IMR-90 (cell line): ENCODE measurements around the gene SH2D6. TPM values are rescaled to one million over a fixed set of nuclear protein-coding genes. Genes with fewer than 3 reads are reported as not detected.

Experiments
- ATAC-seq: fragments of 200-7000 bp; cut with Tn5 transposase; 2 replicates; pipeline ENCODE4 v1.9.1; 2020; ENCODE audit warnings: low read depth, mild to moderate bottlenecking, moderate library complexity
- BruUV-seq: library from RNA; stranded (reverse); fragments of 400-500 nt; replicated peaks from 2 replicates; lab custom pipeline; 2021; lab: Mats Ljungman, UMichigan
- CTCF ChIA-PET: fragments of 300-600 bp; formaldehyde crosslinking; extraction: SDS; loops from one replicate; lab custom pipeline; 2021; ENCODE audit warnings: antibody characterized with exemption; lab: Yijun Ruan, JAX
- POLR2A ChIA-PET: fragments of 300-600 bp; sonication (Branson Sonifier 250); formaldehyde crosslinking; loops from one replicate; lab custom pipeline; 2022; ENCODE audit warnings: antibody characterized with exemption; ENCODE audit not compliant: unreplicated experiment; lab: Charles Lee
- DNase-seq: peaks from one replicate; pipeline ENCODE4 v3.0.0; 2013
- H2AFZ ChIP-seq: replicated peaks from 2 replicates; pipeline ENCODE3; 2013; ENCODE audit warnings: low read length, mild to moderate bottlenecking; ENCODE audit not compliant: poor library complexity
- H2AK5ac ChIP-seq: 2 replicates; pipeline ENCODE4 v1.6.1; 2013; ENCODE audit warnings: low read depth, low read length, inconsistent platforms
- H2AK9ac ChIP-seq: replicated peaks from 2 replicates; pipeline ENCODE3; 2013; ENCODE audit warnings: mild to moderate bottlenecking, low read depth, low read length, moderate library complexity; ENCODE audit not compliant: poor library complexity
- H2BK120ac ChIP-seq: 2 replicates; pipeline ENCODE4 v1.6.1; 2013; ENCODE audit warnings: low read depth, low read length, inconsistent platforms
- H2BK15ac ChIP-seq: 3 replicates; pipeline ENCODE4 v1.6.1; 2013; ENCODE audit warnings: low read depth, low read length, inconsistent platforms
- H2BK20ac ChIP-seq: 2 replicates; pipeline ENCODE4 v1.6.1; 2013; ENCODE audit warnings: low read depth, mild to moderate bottlenecking, inconsistent platforms, low read length, moderate library complexity
- H2BK5ac ChIP-seq: 2 replicates; pipeline ENCODE4 v1.6.1; 2013; ENCODE audit warnings: mild to moderate bottlenecking, low read depth, low read length, inconsistent platforms; ENCODE audit not compliant: poor library complexity, severe bottlenecking
- H3K14ac ChIP-seq: replicated peaks from 2 replicates; pipeline ENCODE4 v1.6.1; 2013; ENCODE audit warnings: low read depth, low read length, inconsistent platforms
- H3K18ac ChIP-seq: 2 replicates; pipeline ENCODE4 v1.6.1; 2013; ENCODE audit warnings: low read depth, low read length, control low read depth
- H3K23ac ChIP-seq: 2 replicates; pipeline ENCODE4 v1.6.1; 2013; ENCODE audit warnings: low read depth, low read length, inconsistent platforms
- H3K27ac ChIP-seq: 2 replicates; pipeline ENCODE4 v1.5.1; 2013; ENCODE audit warnings: mild to moderate bottlenecking, control low read depth, low read length; ENCODE audit not compliant: insufficient read depth
- H3K27me3 ChIP-seq: 2 replicates; pipeline ENCODE4 v1.6.1; 2013; ENCODE audit warnings: low read length; ENCODE audit not compliant: control insufficient read depth, insufficient read depth
- H3K36me3 ChIP-seq: 2 replicates; pipeline ENCODE4 v1.6.1; 2013; ENCODE audit warnings: low read length, mixed read lengths; ENCODE audit not compliant: control insufficient read depth, insufficient read depth
- H3K4ac ChIP-seq: 2 replicates; pipeline ENCODE4 v1.6.1; 2013; ENCODE audit warnings: low read depth, low read length, inconsistent platforms
- H3K4me1 ChIP-seq: 2 replicates; pipeline ENCODE4 v1.6.1; 2013; ENCODE audit warnings: low read length, mixed read lengths; ENCODE audit not compliant: control insufficient read depth, insufficient read depth
- H3K4me2 ChIP-seq: 2 replicates; pipeline ENCODE4 v1.6.1; 2013; ENCODE audit warnings: low read depth, mild to moderate bottlenecking, control low read depth, low read length, moderate library complexity
- H3K4me3 ChIP-seq: 2 replicates; pipeline ENCODE4 v1.5.1; 2013; ENCODE audit warnings: low read depth, mild to moderate bottlenecking, control low read depth, low read length, moderate library complexity; ENCODE audit not compliant: insufficient read depth
- H3K56ac ChIP-seq: 2 replicates; pipeline ENCODE4 v1.6.1; 2013; ENCODE audit warnings: low read length, inconsistent platforms; ENCODE audit not compliant: insufficient read depth; ENCODE audit errors: extremely low read depth
- H3K79me1 ChIP-seq, 2 experiments: 2 replicates each; pipeline ENCODE4 v1.6.1; 2013; ENCODE audit warnings: low read length in 2 of 2, inconsistent platforms in 1 of 2, low read depth in 1 of 2
- H3K9ac ChIP-seq: 2 replicates; pipeline ENCODE4 v1.6.1; 2013; ENCODE audit warnings: low read depth, low read length, control low read depth
- H3K9me1 ChIP-seq: 2 replicates; pipeline ENCODE4 v1.6.1; 2013; ENCODE audit warnings: low read length, inconsistent platforms; ENCODE audit not compliant: insufficient read depth
- H3K9me3 ChIP-seq: 2 replicates; pipeline ENCODE4 v1.6.1; 2013; ENCODE audit warnings: low read length; ENCODE audit not compliant: control insufficient read depth, insufficient read depth
- H4K20me1 ChIP-seq: 2 replicates; pipeline ENCODE4 v1.6.1; 2013; ENCODE audit warnings: low read length, inconsistent platforms; ENCODE audit not compliant: insufficient read depth
- H4K5ac ChIP-seq: 2 replicates; pipeline ENCODE4 v1.6.1; 2013; ENCODE audit warnings: mild to moderate bottlenecking, low read depth, low read length, control low read depth
- H4K8ac ChIP-seq, 2 experiments: 2 replicates each; pipeline ENCODE4 v1.6.1; 2013; ENCODE audit warnings: low read depth in 2 of 2, low read length in 2 of 2, control low read depth in 1 of 2, inconsistent platforms in 1 of 2
- H4K91ac ChIP-seq: 2 replicates; pipeline ENCODE4 v1.6.1; 2013; ENCODE audit warnings: low read depth, low read length, inconsistent platforms; ENCODE audit not compliant: insufficient read depth
- BHLHE40 ChIP-seq: fragments of 150-350 bp; IDR thresholded peaks from 2 replicates; pipeline ENCODE4 v1.6.1; 2016; ENCODE audit warnings: mild to moderate bottlenecking, low read depth, low read length
- CEBPB ChIP-seq: IDR thresholded peaks from 2 replicates; pipeline ENCODE4 v1.6.1; 2012; ENCODE audit warnings: low read depth, low read length, improper control_type of control experiment
- CHD1 ChIP-seq: IDR thresholded peaks from 2 replicates; pipeline ENCODE4 v1.6.1; 2012; ENCODE audit warnings: low read depth, low read length, improper control_type of control experiment
- MAZ ChIP-seq: IDR thresholded peaks from 2 replicates; pipeline ENCODE4 v1.6.1; 2012; ENCODE audit warnings: low read depth, mild to moderate bottlenecking, low read length, improper control_type of control experiment, moderate library complexity, borderline replicate concordance
- whole genome bisulfite sequencing, 2 experiments: methylation state at CpG; one replicate each; pipeline versions ENCODE4 v1.1.5 to v1.1.7; 2013; ENCODE audit warnings: missing lambda C conversion rate in 2 of 2; ENCODE audit not compliant: insufficient read length in 1 of 2; ENCODE audit errors: extremely low coverage in 2 of 2; 5-methylcytosine and 5-hydroxymethylcytosine counted together
- dilution Hi-C: fragments of 300-500 bp; cut with HindIII; formaldehyde crosslinking; loops from one replicate; pipeline ENCODE4 v1.14.3; 2018; ENCODE audit warnings: low sequenced_read_pairs; ENCODE audit not compliant: unreplicated experiment
- in situ Hi-C: fragments of 300-500 bp; cut with MboI; formaldehyde crosslinking; loops from 3 replicates; pipeline ENCODE4 v1.14.3; 2019; ENCODE audit warnings: low sequenced_read_pairs, inconsistent platforms, mixed read lengths
- intact Hi-C: fragments of 100-400 bp; cut with micrococcal nuclease; formaldehyde crosslinking; loops from 2 replicates; pipeline ENCODE4 v1.10.0; 2022
- polyA plus RNA-seq, 3 experiments: library from polyadenylated mRNA; depleted of rRNA; stranded (reverse); fragments of >200 nt; gene quantifications; 2 replicates each; pipeline ENCODE4 v1.2.3, GENCODE V29; 2012; ENCODE audit warnings: low replicate concordance in 1 of 3
- total RNA-seq: library from RNA; depleted of rRNA; stranded (reverse); fragments of >200 nt; gene quantifications from 2 replicates; pipeline ENCODE4 v1.2.3, GENCODE V29; 2012

Gene SH2D6
- total and polyA plus RNA-seq, 2 of the 4 experiments (the other 2 are of a cell fraction): 0.32 to 0.36 TPM

DNA sequence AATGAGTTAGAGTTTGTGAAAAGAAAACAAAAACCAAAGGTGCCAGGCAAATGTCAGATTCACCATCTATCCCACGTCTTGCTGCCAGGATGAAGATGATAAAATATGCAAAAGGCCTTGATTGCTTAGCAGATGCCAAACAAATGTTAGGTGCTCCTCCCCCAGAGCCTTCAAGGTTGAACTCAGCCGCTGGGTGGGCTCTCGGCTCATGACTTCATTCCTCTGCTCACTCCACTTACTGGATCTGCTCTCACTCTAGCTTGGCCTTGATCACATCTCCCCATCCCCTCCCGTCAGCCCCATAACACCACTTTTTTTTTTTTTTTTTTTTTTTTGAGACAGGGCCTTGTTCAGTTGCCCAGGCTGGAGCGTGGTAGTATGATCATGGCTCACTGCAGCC lies 38.5 kb downstream of the SH2D6 start:
- H3K9me1 ChIP-seq: no peaks in the 10 kb centered on the region; the same call in 1 of the 2 replicates
- in situ Hi-C loops: no loop called here

More for the DNA sequence above, 38.5 kb downstream of the SH2D6 start:
- no peak overlapping the region for H2BK5ac ChIP-seq
- no peak overlapping the region for H2AFZ ChIP-seq
- no peak overlapping the region for H4K8ac ChIP-seq
- H3K18ac ChIP-seq: no peak overlapping the region
- H3K4me1 ChIP-seq: no peaks in the 10 kb centered on the region; the same call in 1 of the 2 replicates
- H3K56ac ChIP-seq: no peak overlapping the region
- dilution Hi-C loops: no loop called here
- H2AK5ac ChIP-seq: no peak overlapping the region
- H3K27me3 ChIP-seq: 0 out of 2 replicates have a peak, but pooled peaks cover 3% of the 10 kb centered on the region
- intact Hi-C loops: no loop called here
- H3K27ac ChIP-seq: no peak overlapping the region
- H3K4ac ChIP-seq: no peak overlapping the region
- no peak overlapping the region for H3K14ac ChIP-seq
- H2BK20ac ChIP-seq: no peak overlapping the region
- no peak for DNase-seq
- CTCF ChIA-PET: no interaction called here
- H3K9me3 ChIP-seq: no peaks in the 10 kb centered on the region
- BruUV-seq: no TSS peak
- H3K36me3 ChIP-seq: no peaks in the 10 kb centered on the region
- no peak overlapping the region for H3K9ac ChIP-seq
- no peaks in the 10 kb centered on the region for H3K79me1 ChIP-seq
- 86% methylated on average over 3 of the region's 5 CpGs; no CpG with 5 or more reads in 1 of the 2 experiments for WGBS, 2 experiments
- H2AK9ac ChIP-seq: no peak overlapping the region
- no peak overlapping the region for H3K23ac ChIP-seq
- no peak overlapping the region for H2BK15ac ChIP-seq
- no peak overlapping the region for H4K5ac ChIP-seq
- no peak overlapping the region for H3K4me3 ChIP-seq
- H4K20me1 ChIP-seq: no peaks in the 10 kb centered on the region
- TF ChIP-seq MAZ: no peak
- no peak for TF ChIP-seq CHD1
- no peak for TF ChIP-seq BHLHE40
- no peak for TF ChIP-seq CEBPB
- H4K91ac ChIP-seq: no peak overlapping the region
- POLR2A ChIA-PET: no interaction called here
- ATAC-seq: no peak
- H2BK120ac ChIP-seq: no peak overlapping the region
- H3K4me2 ChIP-seq: no peak overlapping the region
